ENCODE measurements around the gene CBX1. TPM values are rescaled to one million over a fixed set of nuclear protein-coding genes. Genes with fewer than 3 reads are reported as not detected.
A peak's percentile ranks its signal among the peaks of the same experiment; 100 is the strongest.

The CBX1 gene
- total and polyA plus RNA-seq, 2 of the 13 experiments (the other 11 are each of a cell fraction or from before 2014, with no cell fraction given): 17.8 to 108 TPM

DNA sequence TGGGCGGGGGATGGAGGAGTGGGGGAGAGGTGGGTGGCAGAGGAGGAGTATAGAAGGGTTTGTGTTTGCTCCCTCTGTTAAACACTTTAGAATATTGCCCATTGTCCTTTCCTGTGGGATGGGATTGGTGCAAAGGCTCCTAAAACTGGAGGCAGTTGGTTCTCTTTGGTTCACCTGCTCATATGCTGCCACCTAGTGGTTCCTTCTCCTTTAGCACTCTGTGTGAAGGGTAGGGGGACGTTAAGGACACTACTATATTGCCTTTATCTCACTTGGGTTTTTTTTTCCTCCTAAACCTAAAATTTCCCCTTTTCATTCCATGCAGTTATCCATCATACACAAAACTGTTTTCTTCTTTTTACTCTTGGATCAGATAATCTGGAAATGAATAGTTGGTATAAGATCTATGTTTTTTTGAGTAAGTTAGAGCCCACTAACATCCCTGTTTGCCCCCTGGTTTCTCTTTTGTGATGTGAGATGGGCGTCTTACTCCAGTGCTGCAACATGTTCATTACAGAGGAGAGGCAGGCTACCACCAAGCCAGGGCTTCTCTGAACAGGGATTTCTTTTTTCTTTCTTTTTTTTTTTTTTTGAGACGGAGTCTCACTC is 30.0 kb upstream of the CBX1 start (continued):
- no peak for TF ChIP-seq ZNF343 (CRISPR knock-in tag; IDR thresholded peaks at IDR 0.05)
- no peak for TF ChIP-seq ZFP90 (CRISPR knock-in tag; IDR thresholded peaks at IDR 0.05; ENCODE audit: borderline replicate concordance)
- peak in 1 of 2 experiments; percentile 37; a peak in 1 of 4 replicates for TF ChIP-seq KLF16 (CRISPR knock-in tag; IDR thresholded peaks at IDR 0.05)
- no peak for TF ChIP-seq IKZF1 (IDR thresholded peaks at IDR 0.05)
- TF ChIP-seq PPARG (CRISPR knock-in tag; conservative IDR thresholded peaks at IDR 0.05): no peak; the same call in 1 of the 2 replicates
- TF ChIP-seq RXRB (CRISPR knock-in tag; IDR thresholded peaks at IDR 0.05; ENCODE audit: borderline replicate concordance): peak; percentile 31; the same call in 1 of the 2 replicates
- TF ChIP-seq ZNF432 (CRISPR knock-in tag; IDR thresholded peaks at IDR 0.05; ENCODE audit: borderline replicate concordance): no peak
- TF ChIP-seq ZSCAN12 (CRISPR knock-in tag; IDR thresholded peaks at IDR 0.05): no peak
- no peak for TF ChIP-seq GATAD1 (CRISPR knock-in tag; IDR thresholded peaks at IDR 0.05)
- peak; percentile 75 for TF ChIP-seq RAD21 (CRISPR knock-in tag; IDR thresholded peaks at IDR 0.05)
- TF ChIP-seq, protein P1, sequence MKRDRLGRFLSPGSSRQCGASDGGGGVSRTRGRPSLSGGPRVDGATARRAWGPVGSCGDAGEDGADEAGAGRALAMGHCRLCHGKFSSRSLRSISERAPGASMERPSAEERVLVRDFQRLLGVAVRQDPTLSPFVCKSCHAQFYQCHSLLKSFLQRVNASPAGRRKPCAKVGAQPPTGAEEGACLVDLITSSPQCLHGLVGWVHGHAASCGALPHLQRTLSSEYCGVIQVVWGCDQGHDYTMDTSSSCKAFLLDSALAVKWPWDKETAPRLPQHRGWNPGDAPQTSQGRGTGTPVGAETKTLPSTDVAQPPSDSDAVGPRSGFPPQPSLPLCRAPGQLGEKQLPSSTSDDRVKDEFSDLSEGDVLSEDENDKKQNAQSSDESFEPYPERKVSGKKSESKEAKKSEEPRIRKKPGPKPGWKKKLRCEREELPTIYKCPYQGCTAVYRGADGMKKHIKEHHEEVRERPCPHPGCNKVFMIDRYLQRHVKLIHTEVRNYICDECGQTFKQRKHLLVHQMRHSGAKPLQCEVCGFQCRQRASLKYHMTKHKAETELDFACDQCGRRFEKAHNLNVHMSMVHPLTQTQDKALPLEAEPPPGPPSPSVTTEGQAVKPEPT (CRISPR knock-in tag; IDR thresholded peaks at IDR 0.05; ENCODE audit: low read depth): no peak
- TF ChIP-seq JDP2 (CRISPR knock-in tag; IDR thresholded peaks at IDR 0.05; ENCODE audit: borderline replicate concordance): no peak
- 0 out of 2 replicates have a peak, but pooled peaks have one; percentile 42 for TF ChIP-seq TOE1 (CRISPR knock-in tag; IDR thresholded peaks at IDR 0.05)
- 0 out of 2 replicates have a peak, but pooled peaks have one; percentile 43 for TF ChIP-seq MIER3 (CRISPR knock-in tag; IDR thresholded peaks at IDR 0.05; ENCODE audit: borderline replicate concordance)
- TF ChIP-seq, protein P2, sequence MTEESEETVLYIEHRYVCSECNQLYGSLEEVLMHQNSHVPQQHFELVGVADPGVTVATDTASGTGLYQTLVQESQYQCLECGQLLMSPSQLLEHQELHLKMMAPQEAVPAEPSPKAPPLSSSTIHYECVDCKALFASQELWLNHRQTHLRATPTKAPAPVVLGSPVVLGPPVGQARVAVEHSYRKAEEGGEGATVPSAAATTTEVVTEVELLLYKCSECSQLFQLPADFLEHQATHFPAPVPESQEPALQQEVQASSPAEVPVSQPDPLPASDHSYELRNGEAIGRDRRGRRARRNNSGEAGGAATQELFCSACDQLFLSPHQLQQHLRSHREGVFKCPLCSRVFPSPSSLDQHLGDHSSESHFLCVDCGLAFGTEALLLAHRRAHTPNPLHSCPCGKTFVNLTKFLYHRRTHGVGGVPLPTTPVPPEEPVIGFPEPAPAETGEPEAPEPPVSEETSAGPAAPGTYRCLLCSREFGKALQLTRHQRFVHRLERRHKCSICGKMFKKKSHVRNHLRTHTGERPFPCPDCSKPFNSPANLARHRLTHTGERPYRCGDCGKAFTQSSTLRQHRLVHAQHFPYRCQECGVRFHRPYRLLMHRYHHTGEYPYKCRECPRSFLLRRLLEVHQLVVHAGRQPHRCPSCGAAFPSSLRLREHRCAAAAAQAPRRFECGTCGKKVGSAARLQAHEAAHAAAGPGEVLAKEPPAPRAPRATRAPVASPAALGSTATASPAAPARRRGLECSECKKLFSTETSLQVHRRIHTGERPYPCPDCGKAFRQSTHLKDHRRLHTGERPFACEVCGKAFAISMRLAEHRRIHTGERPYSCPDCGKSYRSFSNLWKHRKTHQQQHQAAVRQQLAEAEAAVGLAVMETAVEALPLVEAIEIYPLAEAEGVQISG (CRISPR knock-in tag; IDR thresholded peaks at IDR 0.05): no peak
- TF ChIP-seq STAG1 (CRISPR knock-in tag; IDR thresholded peaks at IDR 0.05): peak; percentile 92
- peak; percentile 30; the same call in 1 of the 2 replicates for TF ChIP-seq THAP11 (CRISPR knock-in tag; IDR thresholded peaks at IDR 0.05)
- no peak for TF ChIP-seq KDM5A (IDR thresholded peaks at IDR 0.05; ENCODE audit: borderline replicate concordance, low read length)
- TF ChIP-seq, protein P3, sequence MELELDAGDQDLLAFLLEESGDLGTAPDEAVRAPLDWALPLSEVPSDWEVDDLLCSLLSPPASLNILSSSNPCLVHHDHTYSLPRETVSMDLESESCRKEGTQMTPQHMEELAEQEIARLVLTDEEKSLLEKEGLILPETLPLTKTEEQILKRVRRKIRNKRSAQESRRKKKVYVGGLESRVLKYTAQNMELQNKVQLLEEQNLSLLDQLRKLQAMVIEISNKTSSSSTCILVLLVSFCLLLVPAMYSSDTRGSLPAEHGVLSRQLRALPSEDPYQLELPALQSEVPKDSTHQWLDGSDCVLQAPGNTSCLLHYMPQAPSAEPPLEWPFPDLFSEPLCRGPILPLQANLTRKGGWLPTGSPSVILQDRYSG (CRISPR knock-in tag; IDR thresholded peaks at IDR 0.05): no peak
- TF ChIP-seq SMC3 (IDR thresholded peaks at IDR 0.05; ENCODE audit: low read length): peak; percentile 89
- no peak for TF ChIP-seq CHD2 (IDR thresholded peaks at IDR 0.05; ENCODE audit: low read depth, low read length)
- TF ChIP-seq WIZ (CRISPR knock-in tag; IDR thresholded peaks at IDR 0.05): no peak
- TF ChIP-seq NR2C2 (CRISPR knock-in tag; IDR thresholded peaks at IDR 0.05; ENCODE audit: borderline replicate concordance): no peak
- no peak for TF ChIP-seq MTF1 (CRISPR knock-in tag; IDR thresholded peaks at IDR 0.05)
- TF ChIP-seq, protein P4, sequence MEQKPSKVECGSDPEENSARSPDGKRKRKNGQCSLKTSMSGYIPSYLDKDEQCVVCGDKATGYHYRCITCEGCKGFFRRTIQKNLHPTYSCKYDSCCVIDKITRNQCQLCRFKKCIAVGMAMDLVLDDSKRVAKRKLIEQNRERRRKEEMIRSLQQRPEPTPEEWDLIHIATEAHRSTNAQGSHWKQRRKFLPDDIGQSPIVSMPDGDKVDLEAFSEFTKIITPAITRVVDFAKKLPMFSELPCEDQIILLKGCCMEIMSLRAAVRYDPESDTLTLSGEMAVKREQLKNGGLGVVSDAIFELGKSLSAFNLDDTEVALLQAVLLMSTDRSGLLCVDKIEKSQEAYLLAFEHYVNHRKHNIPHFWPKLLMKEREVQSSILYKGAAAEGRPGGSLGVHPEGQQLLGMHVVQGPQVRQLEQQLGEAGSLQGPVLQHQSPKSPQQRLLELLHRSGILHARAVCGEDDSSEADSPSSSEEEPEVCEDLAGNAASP (CRISPR knock-in tag; IDR thresholded peaks at IDR 0.05; ENCODE audit: borderline replicate concordance): 0 out of 2 replicates have a peak, but pooled peaks have one; percentile 28
- no peak for TF ChIP-seq PHB2 (IDR thresholded peaks at IDR 0.05; ENCODE audit: partially characterized antibody)
